GM10266 (cell line): ENCODE data around the gene PRELID3B.

Experiments
- DNase-seq: peaks from one replicate; pipeline ENCODE4 v3.0.0; 2012; ENCODE audit errors: extremely low spot score
- CTCF ChIP-seq: IDR thresholded peaks from 2 replicates; pipeline ENCODE4 v1.5.1; 2012; ENCODE audit warnings: mild to moderate bottlenecking, low read depth; ENCODE audit not compliant: control insufficient read depth, insufficient read depth; ENCODE audit errors: missing control alignments

The PRELID3B gene

DNA sequence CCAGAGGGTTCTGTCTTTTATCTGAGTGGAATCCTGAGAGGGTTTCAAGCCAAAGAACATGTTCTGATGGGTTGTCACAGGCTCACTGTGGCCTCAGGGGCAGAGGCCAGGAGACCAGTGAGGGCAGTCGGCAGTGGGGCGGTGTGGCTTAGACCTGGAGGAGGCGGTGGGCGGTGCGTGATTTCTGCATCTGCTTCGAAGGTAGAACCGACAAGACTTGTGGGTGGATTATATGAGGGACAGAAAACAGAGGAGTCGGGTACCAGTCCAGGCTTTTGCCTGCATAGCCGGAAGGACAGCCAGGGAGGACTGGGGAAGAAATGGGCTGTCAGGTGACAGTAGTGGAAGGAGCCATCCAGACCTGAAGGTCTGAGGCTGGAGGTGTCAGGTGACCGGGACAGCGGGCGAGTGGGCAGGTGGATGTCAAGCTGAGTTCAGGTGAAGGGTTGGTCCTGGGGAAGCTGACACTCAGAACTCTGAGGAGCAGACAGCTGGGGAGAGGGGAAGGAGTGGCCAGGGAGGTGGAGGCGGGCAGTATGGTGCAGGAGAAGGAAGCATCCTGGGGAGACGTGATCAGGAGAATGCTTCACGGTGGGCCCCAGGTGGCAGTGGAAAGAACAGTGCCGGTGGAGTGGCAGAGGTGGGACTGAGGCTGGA lies 38.6 kb downstream of the PRELID3B start:
- peak; percentile 38 for DNase-seq
- TF ChIP-seq CTCF: no peak

DNA sequence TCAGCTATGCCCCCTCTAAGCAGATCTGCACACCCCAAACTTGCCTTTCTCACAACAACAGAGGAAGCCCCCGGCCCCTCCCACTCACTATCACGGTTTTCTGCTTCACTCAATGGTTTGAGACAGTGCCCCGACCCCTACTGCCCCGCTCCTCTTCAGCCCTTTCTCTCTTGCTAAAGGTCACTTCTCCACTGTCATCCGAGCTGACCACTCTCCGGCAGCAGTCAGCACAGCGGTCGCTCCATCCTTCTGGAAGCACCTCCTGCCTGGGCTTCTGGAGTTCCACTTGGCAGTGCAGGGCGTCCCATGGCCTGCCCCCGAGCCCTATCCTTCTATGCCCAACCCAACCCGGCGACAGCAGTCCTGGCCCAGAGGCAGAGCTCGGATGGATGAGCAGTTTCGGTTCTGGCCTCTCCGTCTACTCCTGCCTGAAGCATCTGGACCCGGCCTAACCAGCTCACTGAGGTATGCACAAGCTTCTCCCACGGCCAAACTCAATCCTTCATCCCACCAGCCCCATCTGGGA lies 39.6 kb downstream of the PRELID3B start:
- TF ChIP-seq CTCF: no peak
- DNase-seq: no peak

DNA sequence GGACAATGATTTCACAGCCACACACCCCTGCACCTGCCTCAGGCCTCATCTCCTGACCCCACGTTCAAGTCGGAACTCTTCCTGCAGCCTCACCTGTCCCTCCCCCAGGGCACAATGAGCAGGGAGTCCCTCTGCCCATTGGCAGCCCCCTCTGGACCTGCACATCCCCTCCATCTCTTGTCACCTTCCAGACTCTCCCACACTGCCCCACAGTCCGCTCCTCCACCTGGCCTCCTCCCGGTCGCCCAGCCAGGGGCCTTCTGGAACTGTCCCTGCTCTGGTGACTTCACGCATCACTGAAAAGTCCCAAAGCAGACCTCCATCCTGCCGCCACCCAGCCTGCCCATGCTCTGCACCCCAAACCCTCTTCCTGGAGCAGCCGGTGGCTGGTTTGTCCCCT lies 40.2 kb downstream of the PRELID3B start:
- TF ChIP-seq CTCF: no peak
- DNase-seq: no peak

DNA sequence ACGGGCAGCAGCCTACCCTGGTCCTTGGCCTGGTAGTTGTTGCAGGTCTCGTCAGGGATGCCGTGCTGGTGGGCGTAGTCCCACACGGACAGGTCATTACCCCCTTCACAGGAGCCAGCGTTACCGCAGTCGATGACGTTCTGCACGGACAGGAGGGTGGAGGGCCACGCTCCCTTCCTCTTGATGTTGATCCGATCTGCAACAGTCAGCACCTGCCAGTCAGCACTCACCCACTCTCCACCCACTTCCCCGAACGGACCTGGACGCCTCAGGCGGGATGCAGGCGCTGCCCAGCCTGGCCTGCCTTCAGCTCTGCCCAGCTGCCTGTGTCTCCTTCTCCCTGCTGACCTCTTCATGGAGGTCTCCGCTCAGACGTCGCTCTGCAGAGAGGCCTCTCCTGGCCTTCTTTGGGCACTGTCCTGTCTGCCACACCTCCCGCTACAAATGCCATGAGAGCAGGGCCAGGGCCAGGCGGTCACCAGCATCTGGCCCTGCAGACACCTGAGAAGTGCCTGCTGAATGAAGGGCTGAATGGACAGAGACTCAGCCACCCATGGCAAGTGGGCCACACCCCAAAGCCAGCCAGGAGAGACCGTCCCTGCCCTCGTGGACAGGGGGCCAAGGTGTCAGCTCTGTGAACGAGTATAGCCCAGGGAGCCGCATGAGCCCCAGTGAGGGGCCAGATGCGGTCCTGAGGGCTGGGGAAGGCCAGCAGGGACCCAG lies 41.0 kb downstream of the PRELID3B start:
- DNase-seq: no peak
- no peak for TF ChIP-seq CTCF

DNA sequence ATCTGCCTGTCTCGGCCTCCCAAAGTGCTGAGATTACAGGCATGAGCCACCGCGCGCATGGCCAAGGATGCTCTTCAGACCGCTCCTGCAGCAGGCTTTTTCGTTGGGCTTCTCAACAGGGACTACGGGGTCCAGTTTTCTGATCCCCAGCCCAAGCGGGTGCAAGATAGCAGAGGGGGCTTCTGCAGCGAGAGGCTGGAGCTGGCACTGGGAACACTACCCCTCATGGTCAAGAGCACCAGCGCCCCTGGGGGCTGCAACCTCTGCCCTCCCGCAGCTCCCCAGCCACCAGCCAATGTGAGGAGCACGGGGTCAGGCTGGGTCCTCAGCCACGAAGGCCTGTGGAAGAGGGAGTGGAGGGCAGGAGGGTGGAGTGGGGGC lies 41.5 kb downstream of the PRELID3B start:
- no peak for DNase-seq
- TF ChIP-seq CTCF: no peak

- no peak for DNase-seq
- TF ChIP-seq CTCF: no peak
Observed at GRCh38 chr20:59000326-59000725, 42.3 kb downstream of the PRELID3B start.

- no peak for DNase-seq
- TF ChIP-seq CTCF: no peak
Observed at GRCh38 chr20:58998656-58999055, 43.9 kb downstream of the PRELID3B start.
